H9 (cell line): ENCODE results near the gene IL1RL1. TPM values are rescaled to one million over a fixed set of nuclear protein-coding genes. Genes with fewer than 3 reads are reported as not detected.

Source experiments
- DNase-seq: peaks from one replicate; pipeline ENCODE4 v3.0.0-alpha.2; 2017
- H2AFZ ChIP-seq: one replicate; pipeline ENCODE4 v1.6.1; 2013; ENCODE audit warnings: mild to moderate bottlenecking, low read length, control low read depth, moderate library complexity
- H2AK5ac ChIP-seq: 2 replicates; pipeline ENCODE4 v1.6.1; 2013; ENCODE audit warnings: low read length, control low read depth, mixed read lengths; ENCODE audit not compliant: insufficient read length
- H2BK120ac ChIP-seq: one replicate; pipeline ENCODE4 v1.6.1; 2013; ENCODE audit warnings: low read depth, mild to moderate bottlenecking, low read length, control low read depth, inconsistent platforms; ENCODE audit not compliant: poor library complexity, severe bottlenecking
- H2BK12ac ChIP-seq: 2 replicates; pipeline ENCODE4 v1.6.1; 2013; ENCODE audit warnings: low read length, control low read depth, mixed read lengths, low read depth; ENCODE audit not compliant: insufficient read length
- H2BK15ac ChIP-seq: 2 replicates; pipeline ENCODE4 v1.6.1; 2013; ENCODE audit warnings: low read depth, low read length, control low read depth
- H2BK20ac ChIP-seq: one replicate; pipeline ENCODE4 v1.6.1; 2013; ENCODE audit warnings: low read depth, mild to moderate bottlenecking, low read length, control low read depth, inconsistent platforms; ENCODE audit not compliant: poor library complexity, severe bottlenecking
- H2BK5ac ChIP-seq: 2 replicates; pipeline ENCODE4 v1.6.1; 2013; ENCODE audit warnings: low read length, control low read depth, mixed read lengths; ENCODE audit not compliant: insufficient read length
- H3K14ac ChIP-seq: 2 replicates; pipeline ENCODE4 v1.6.1; 2013; ENCODE audit warnings: low read length, control low read depth; ENCODE audit not compliant: insufficient read depth
- H3K18ac ChIP-seq: 2 replicates; pipeline ENCODE4 v1.6.1; 2013; ENCODE audit warnings: low read depth, mild to moderate bottlenecking, mixed read lengths, low read length, control low read depth; ENCODE audit not compliant: insufficient read length
- H3K23ac ChIP-seq: 2 replicates; pipeline ENCODE4 v1.6.1; 2013; ENCODE audit warnings: low read length, control low read depth, mixed read lengths, low read depth; ENCODE audit not compliant: insufficient read length
- H3K23me2 ChIP-seq: 2 replicates; pipeline ENCODE4 v1.6.1; 2013; ENCODE audit warnings: low read depth, mild to moderate bottlenecking, mixed read lengths, low read length, control low read depth; ENCODE audit not compliant: insufficient read length, poor library complexity, severe bottlenecking
- H3K27ac ChIP-seq: 2 replicates; pipeline ENCODE4 v1.5.1; 2013; ENCODE audit warnings: low read length, control low read depth, mixed read lengths, low read depth; ENCODE audit not compliant: insufficient read length
- H3K27me3 ChIP-seq: 2 replicates; pipeline ENCODE4 v1.6.1; 2013; ENCODE audit warnings: low read length, control low read depth, inconsistent platforms; ENCODE audit not compliant: insufficient read depth
- H3K4ac ChIP-seq: 2 replicates; pipeline ENCODE4 v1.6.1; 2013; ENCODE audit warnings: low read depth, mild to moderate bottlenecking, control low read depth, inconsistent platforms, low read length, moderate library complexity
- H3K4me1 ChIP-seq: 2 replicates; pipeline ENCODE4 v1.6.1; 2013; ENCODE audit warnings: low read length, control low read depth, inconsistent platforms; ENCODE audit not compliant: insufficient read depth
- H3K4me2 ChIP-seq: 2 replicates; pipeline ENCODE4 v1.6.1; 2013; ENCODE audit warnings: low read length, control low read depth, mixed read lengths; ENCODE audit not compliant: insufficient read length, insufficient read depth
- H3K56ac ChIP-seq: 2 replicates; pipeline ENCODE4 v1.6.1; 2013; ENCODE audit warnings: low read depth, mild to moderate bottlenecking, mixed read lengths, low read length, control low read depth; ENCODE audit not compliant: insufficient read length
- H3K79me1 ChIP-seq: 2 replicates; pipeline ENCODE4 v1.6.1; 2013; ENCODE audit warnings: low read depth, mild to moderate bottlenecking, moderate library complexity, low read length, control low read depth, inconsistent platforms; ENCODE audit not compliant: insufficient read depth, poor library complexity, severe bottlenecking
- H3K79me2 ChIP-seq: 2 replicates; pipeline ENCODE4 v1.6.1; 2013; ENCODE audit warnings: low read length, control low read depth, inconsistent platforms; ENCODE audit not compliant: insufficient read depth
- H3K9ac ChIP-seq: 2 replicates; pipeline ENCODE4 v1.6.1; 2013; ENCODE audit warnings: low read length, control low read depth, mixed read lengths; ENCODE audit not compliant: insufficient read length; ENCODE audit errors: extremely low read depth
- H3K9me3 ChIP-seq: one replicate; pipeline ENCODE4 v1.6.1; 2013; ENCODE audit warnings: low read depth, low read length, inconsistent platforms; ENCODE audit not compliant: control insufficient read depth
- H3T11ph ChIP-seq: one replicate; pipeline ENCODE4 v1.6.1; 2013; ENCODE audit warnings: mild to moderate bottlenecking, low read length, control low read depth, inconsistent platforms
- H4K20me1 ChIP-seq: one replicate; pipeline ENCODE4 v1.6.1; 2013; ENCODE audit not compliant: control insufficient read depth, insufficient read length, insufficient read depth
- H4K5ac ChIP-seq: 2 replicates; pipeline ENCODE4 v1.6.1; 2013; ENCODE audit warnings: low read depth, mild to moderate bottlenecking, mixed read lengths, low read length, control low read depth; ENCODE audit not compliant: insufficient read length
- H4K8ac ChIP-seq: replicated peaks from 2 replicates; pipeline ENCODE4 v1.6.1; 2013; ENCODE audit warnings: low read length, control low read depth, mixed read lengths, low read depth; ENCODE audit not compliant: insufficient read length
- H4K91ac ChIP-seq: 2 replicates; pipeline ENCODE4 v1.6.1; 2013; ENCODE audit warnings: low read depth, mild to moderate bottlenecking, moderate library complexity, mixed read lengths, low read length, control low read depth; ENCODE audit not compliant: insufficient read length
- H3K27ac Mint-ChIP-seq, 3 experiments: 2 replicates in 2 of 3; 3 replicates in 1 of 3; pipeline ENCODE4 v1.8.0; 2020 to 2021; ENCODE audit warnings: mixed read lengths in 3 of 3, mild to moderate bottlenecking in 1 of 3, moderate library complexity in 1 of 3
- H3K27me3 Mint-ChIP-seq: 2 replicates; pipeline ENCODE4 v1.8.0; 2021; ENCODE audit warnings: low read depth, mild to moderate bottlenecking, moderate library complexity, mixed read lengths
- H3K36me3 Mint-ChIP-seq, 3 experiments: 2 replicates in 2 of 3; 3 replicates in 1 of 3; pipeline ENCODE4 v1.8.0; 2020 to 2021; ENCODE audit warnings: low read depth in 3 of 3, mixed read lengths in 3 of 3; ENCODE audit not compliant: insufficient read depth in 1 of 3
- H3K4me1 Mint-ChIP-seq, 2 experiments: 2 replicates each; pipeline ENCODE4 v1.8.0; 2020; ENCODE audit warnings: mixed read lengths in 2 of 2
- H3K4me3 Mint-ChIP-seq, 2 experiments: 2 replicates in 1 of 2; 3 replicates in 1 of 2; pipeline ENCODE4 v1.8.0; 2020 to 2021; ENCODE audit warnings: mild to moderate bottlenecking in 2 of 2, mixed read lengths in 2 of 2, moderate library complexity in 1 of 2
- H3K9me3 Mint-ChIP-seq, 2 experiments: 2 replicates in 1 of 2; 3 replicates in 1 of 2; pipeline ENCODE4 v1.8.0; 2020; ENCODE audit warnings: mild to moderate bottlenecking in 2 of 2, mixed read lengths in 2 of 2, moderate library complexity in 1 of 2
- WGBS: extraction: QIAGEN DNeasy Blood & Tissue Kit; methylation state at CpG from one replicate; pipeline ENCODE4 v1.1.7; 2013; ENCODE audit warnings: missing lambda C conversion rate, low lambda C conversion rate, mixed read lengths; ENCODE audit not compliant: insufficient read length; ENCODE audit errors: extremely low coverage; 5-methylcytosine and 5-hydroxymethylcytosine counted together
- total RNA-seq: library from RNA; stranded (reverse); gene quantifications from 2 replicates; pipeline ENCODE4 v1.2.1, GENCODE V29; 2021
- TF ChIP-seq, protein P1 (sequence below): fragments of 200-600 bp; sonication (generic); conservative IDR thresholded peaks from 3 replicates; pipeline ENCODE4 v1.8.0; 2021; ENCODE audit warnings: antibody characterized with exemption, mild to moderate bottlenecking

The IL1RL1 gene
- total RNA-seq, 1 experiment from 2014 or later: not detected

DNA sequence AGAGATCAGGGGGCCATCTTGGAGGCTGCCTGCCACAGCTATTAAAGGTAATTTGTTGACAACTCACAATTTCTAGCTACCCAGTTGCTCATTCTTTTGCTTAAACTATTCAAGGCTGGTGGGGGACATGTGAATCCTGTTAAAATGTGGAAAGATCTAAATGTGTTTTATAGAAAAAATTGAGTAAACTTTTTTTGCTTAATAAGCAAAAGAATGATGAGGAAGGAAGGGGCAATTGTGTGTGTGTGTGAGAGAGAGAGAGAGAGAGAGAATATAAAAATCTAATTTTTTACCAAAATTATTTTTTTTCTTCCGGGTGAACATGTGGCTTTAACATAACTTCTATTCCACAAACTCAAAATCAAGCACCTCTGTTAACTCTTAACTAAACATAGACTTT is 5.2 kb upstream of the IL1RL1 start:
- no peak overlapping the region for H2AFZ ChIP-seq
- DNase-seq: no peak
- no peak overlapping the region for H3K56ac ChIP-seq
- no peaks in the 10 kb centered on the region for H3K9me3 ChIP-seq
- no CpG with 5 or more reads among the region's 1 CpG for WGBS
- no peaks in the 10 kb centered on the region for H3K79me2 ChIP-seq
- no peaks in the 10 kb centered on the region for H3K27me3 ChIP-seq
- no peak overlapping the region for H2BK5ac ChIP-seq
- H3K14ac ChIP-seq: no peak overlapping the region
- no peak overlapping the region for H2BK20ac ChIP-seq
- no peak overlapping the region for H2BK15ac ChIP-seq
- peaks cover 7% of the 10 kb centered on the region; the same call in 1 of the 2 replicates for H3K27me3 Mint-ChIP-seq
- no peak overlapping the region for H3K23ac ChIP-seq
- H3K36me3 Mint-ChIP-seq: no peaks in the 10 kb centered on the region
- no peak overlapping the region for H3K27ac Mint-ChIP-seq
- H3K79me1 ChIP-seq: no peaks in the 10 kb centered on the region
- no peak overlapping the region for H3K4me2 ChIP-seq
- no peak overlapping the region for H2AK5ac ChIP-seq
- no peaks in the 10 kb centered on the region for H3K23me2 ChIP-seq
- H3K4ac ChIP-seq: no peak overlapping the region
- H4K20me1 ChIP-seq: no peaks in the 10 kb centered on the region
- no peaks in the 10 kb centered on the region; a peak in 1 of 5 replicates for H3K9me3 Mint-ChIP-seq
- peaks cover 0 to 3% of the 10 kb centered on the region in 2 experiments; a peak in 1 of 4 replicates for H3K4me1 Mint-ChIP-seq
- no peak overlapping the region for H3K9ac ChIP-seq
- H4K5ac ChIP-seq: no peak overlapping the region
- H3K4me1 ChIP-seq: 0 out of 2 replicates have a peak, but pooled peaks cover 2% of the 10 kb centered on the region
- TF ChIP-seq, protein P1, sequence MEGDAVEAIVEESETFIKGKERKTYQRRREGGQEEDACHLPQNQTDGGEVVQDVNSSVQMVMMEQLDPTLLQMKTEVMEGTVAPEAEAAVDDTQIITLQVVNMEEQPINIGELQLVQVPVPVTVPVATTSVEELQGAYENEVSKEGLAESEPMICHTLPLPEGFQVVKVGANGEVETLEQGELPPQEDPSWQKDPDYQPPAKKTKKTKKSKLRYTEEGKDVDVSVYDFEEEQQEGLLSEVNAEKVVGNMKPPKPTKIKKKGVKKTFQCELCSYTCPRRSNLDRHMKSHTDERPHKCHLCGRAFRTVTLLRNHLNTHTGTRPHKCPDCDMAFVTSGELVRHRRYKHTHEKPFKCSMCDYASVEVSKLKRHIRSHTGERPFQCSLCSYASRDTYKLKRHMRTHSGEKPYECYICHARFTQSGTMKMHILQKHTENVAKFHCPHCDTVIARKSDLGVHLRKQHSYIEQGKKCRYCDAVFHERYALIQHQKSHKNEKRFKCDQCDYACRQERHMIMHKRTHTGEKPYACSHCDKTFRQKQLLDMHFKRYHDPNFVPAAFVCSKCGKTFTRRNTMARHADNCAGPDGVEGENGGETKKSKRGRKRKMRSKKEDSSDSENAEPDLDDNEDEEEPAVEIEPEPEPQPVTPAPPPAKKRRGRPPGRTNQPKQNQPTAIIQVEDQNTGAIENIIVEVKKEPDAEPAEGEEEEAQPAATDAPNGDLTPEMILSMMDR: no peak
- H3K4me3 Mint-ChIP-seq: no peak overlapping the region
- no peak overlapping the region for H2BK12ac ChIP-seq
- no peak overlapping the region for H3K27ac ChIP-seq
- H3K18ac ChIP-seq: no peak overlapping the region
- H2BK120ac ChIP-seq: no peak overlapping the region
- no peak overlapping the region for H4K91ac ChIP-seq
- H4K8ac ChIP-seq: no peak overlapping the region
- H3T11ph ChIP-seq: no peak overlapping the region
